ENCODE results near the gene ZNF789.
"Not testable (repeated sequence)": the region's sequence is repeated elsewhere in the genome, so short reads cannot be mapped to it uniquely, and the experiment has no call there.

The ZNF789 gene

GRCh38 chr7:99457650-99458493 lies 14.8 kb upstream of the ZNF789 start:
- DNase-seq (ENCODE audit: low read depth in 2 of 2) = no peak

- no peak for DNase-seq (ENCODE audit: low read depth in 2 of 2)
Observed at GRCh38 chr7:99459087-99459486, 13.6 kb upstream of the ZNF789 start.

GRCh38 chr7:99460651-99461050 lies 12.0 kb upstream of the ZNF789 start:
- DNase-seq (ENCODE audit: low read depth in 2 of 2) = no peak

- no peak for DNase-seq (ENCODE audit: low read depth in 2 of 2)
Observed at GRCh38 chr7:99461221-99461620, 11.5 kb upstream of the ZNF789 start.

- no peak for DNase-seq (ENCODE audit: low read depth in 2 of 2)
Observed at GRCh38 chr7:99465421-99465768, 7.3 kb upstream of the ZNF789 start.

- no peak for DNase-seq (ENCODE audit: low read depth in 2 of 2)
Observed at GRCh38 chr7:99468336-99468918, 4.3 kb upstream of the ZNF789 start.

- no peak for DNase-seq (ENCODE audit: low read depth in 2 of 2)
Observed at GRCh38 chr7:99469381-99470065, 3.2 kb upstream of the ZNF789 start.

GRCh38 chr7:99473315-99473596 lies 566 bp downstream of the ZNF789 start:
- no peak for DNase-seq (ENCODE audit: low read depth in 2 of 2)

- no peak for DNase-seq (ENCODE audit: low read depth in 2 of 2)
Observed at GRCh38 chr7:99476107-99476506, 3.4 kb downstream of the ZNF789 start.

GRCh38 chr7:99478464-99479440 lies 6.1 kb downstream of the ZNF789 start:
- DNase-seq (ENCODE audit: low read depth in 2 of 2) = no peak

- DNase-seq (ENCODE audit: low read depth in 2 of 2) = no peak
Observed at GRCh38 chr7:99485094-99485493, 12.4 kb downstream of the ZNF789 start.

GRCh38 chr7:99489235-99489634 lies 16.5 kb downstream of the ZNF789 start:
- DNase-seq (ENCODE audit: low read depth in 2 of 2) = no peak

- no peak for DNase-seq (ENCODE audit: low read depth in 2 of 2)
Observed at GRCh38 chr7:99490878-99491277, 18.2 kb downstream of the ZNF789 start.

GRCh38 chr7:99493823-99494222 lies 21.1 kb downstream of the ZNF789 start:
- DNase-seq (ENCODE audit: low read depth in 2 of 2) = no peak

GRCh38 chr7:99497766-99498545 lies 25.3 kb downstream of the ZNF789 start:
- DNase-seq (ENCODE audit: low read depth in 2 of 2) = no peak

- no peak for DNase-seq (ENCODE audit: low read depth in 2 of 2)
Observed at GRCh38 chr7:99498546-99498944, 25.9 kb downstream of the ZNF789 start.

- no peak for DNase-seq (ENCODE audit: low read depth in 2 of 2)
Observed at GRCh38 chr7:99499371-99499720, 26.7 kb downstream of the ZNF789 start.

- DNase-seq (ENCODE audit: low read depth in 2 of 2) = peak; percentile 79 to 87
Observed at GRCh38 chr7:99499721-99500636, 27.3 kb downstream of the ZNF789 start, which contains the start of gene ZNF394. TSS of gene ZNF394 (minus strand) at chr7:99500281. CDS start at chr7:99500093, 188 bp downstream.

GRCh38 chr7:99500637-99501009 lies 27.9 kb downstream of the ZNF789 start:
- DNase-seq (ENCODE audit: low read depth in 2 of 2) = no peak

- DNase-seq (ENCODE audit: low read depth in 2 of 2) = not testable (repeated sequence)
Observed at GRCh38 chr7:99501236-99501635, 28.5 kb downstream of the ZNF789 start.

Data from stimulated activated CD4-positive, alpha-beta T cell treated with anti-CD3 and anti-CD28 coated beads, Interleukin-12 subunit alpha, Interleukin-12 subunit beta, amount 100 ng/mL, for 24 hours (primary cell).